Right lung (tissue), 5 donors: ENCODE results near the gene PINK1. TPM values are rescaled to one million over a fixed set of nuclear protein-coding genes. Genes with fewer than 3 reads are reported as not detected.
"Not testable (repeated sequence)": the region's sequence is repeated elsewhere in the genome, so short reads cannot be mapped to it uniquely, and the experiment has no call there.

Source experiments
- DNase-seq, 2 donors: peaks; one replicate each; pipeline ENCODE4 v3.0.0-alpha.2; 2013
- polyA plus RNA-seq, 5 donors: library from polyadenylated mRNA; unstranded; fragments of 120-200 nt; gene quantifications; one replicate each; pipeline versions ENCODE4 v1.2.1 to v1.2.3, GENCODE V29; 2013; ENCODE audit warnings: inconsistent platforms in 1 of 5, low replicate concordance in 1 of 5; ENCODE audit not compliant: insufficient read length in 5 of 5, insufficient read depth in 1 of 5

PINK1 gene
- polyA plus RNA-seq, 5 donors = 32.0 to 36.5 (median 34.0) TPM

DNA sequence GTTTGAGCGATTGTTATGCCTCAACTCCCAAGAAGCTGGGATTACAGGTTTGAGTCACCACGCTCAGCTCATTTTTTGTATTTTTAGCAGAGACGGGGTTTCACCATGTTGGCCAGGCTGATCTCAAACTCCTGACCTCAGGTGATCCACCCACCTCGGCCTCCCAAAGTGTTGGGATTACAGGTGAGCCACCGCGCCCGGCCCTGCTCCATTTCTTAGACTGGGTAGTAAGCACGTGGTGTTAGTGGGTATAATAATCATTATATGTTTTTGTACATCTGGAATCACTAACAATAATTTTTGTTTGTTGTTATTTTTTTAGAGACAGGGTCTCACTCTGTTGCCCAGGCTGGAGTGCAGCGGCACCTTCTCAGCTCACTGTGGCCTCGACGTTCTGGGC is 40.4 kb downstream of the PINK1 start:
- DNase-seq = not testable (repeated sequence)

DNA sequence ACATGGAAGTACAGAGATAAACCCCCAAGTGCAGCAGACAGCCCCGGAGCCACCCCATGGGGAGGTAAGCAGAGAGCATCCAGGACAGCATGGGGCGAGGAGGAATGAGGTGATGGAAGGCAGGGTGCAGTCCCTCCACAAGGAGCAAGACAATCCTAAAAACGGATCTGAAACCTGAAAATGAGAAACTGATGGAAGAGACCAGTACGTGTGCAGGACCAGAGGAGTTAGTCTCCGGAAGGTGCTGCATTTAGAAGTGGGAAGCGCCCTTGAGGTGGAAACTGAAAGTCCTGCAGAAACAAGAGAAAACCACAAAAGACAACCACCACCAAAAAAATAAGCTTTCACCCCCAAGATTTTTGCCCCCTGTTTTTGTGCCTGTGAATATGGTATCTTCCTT is 45.3 kb downstream of the PINK1 start:
- no peak for DNase-seq

DNA sequence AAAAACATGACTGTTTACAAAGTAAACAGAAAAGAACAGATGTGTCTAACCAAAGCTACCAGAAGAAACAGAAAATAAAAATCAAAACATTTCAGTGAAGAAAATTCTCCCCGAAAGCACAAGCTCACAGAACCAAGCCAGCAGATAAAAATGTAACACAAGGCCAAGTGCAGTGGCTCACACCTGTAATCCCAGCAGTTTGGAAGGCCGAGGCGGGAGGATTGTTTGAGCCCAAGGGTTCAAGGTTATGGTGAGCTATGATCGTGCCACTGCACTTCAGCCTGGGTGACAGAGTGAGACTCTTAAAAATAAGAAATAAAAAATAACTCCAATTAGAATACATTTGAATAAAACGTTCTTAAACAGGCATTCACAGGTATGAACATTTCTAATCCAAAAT is 47.0 kb downstream of the PINK1 start:
- DNase-seq = no peak

DNA sequence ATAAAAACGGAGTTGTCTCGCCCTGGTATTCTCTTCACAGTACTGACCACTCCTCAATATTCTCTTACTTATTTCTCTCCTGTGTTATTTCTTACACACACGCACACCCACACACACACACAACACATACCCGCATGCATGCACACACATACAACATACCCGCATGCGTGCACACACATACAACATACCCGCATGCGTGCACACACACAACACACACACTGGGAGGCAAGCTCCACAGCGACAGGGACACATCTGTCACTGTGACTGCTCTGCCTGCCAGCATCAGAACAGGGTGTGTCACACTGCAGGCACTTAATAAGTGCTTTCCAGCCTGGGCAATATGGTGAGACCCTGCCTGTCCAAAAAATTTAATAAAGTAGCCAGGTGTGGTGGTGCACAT is 48.7 kb downstream of the PINK1 start:
- DNase-seq = no peak

DNA sequence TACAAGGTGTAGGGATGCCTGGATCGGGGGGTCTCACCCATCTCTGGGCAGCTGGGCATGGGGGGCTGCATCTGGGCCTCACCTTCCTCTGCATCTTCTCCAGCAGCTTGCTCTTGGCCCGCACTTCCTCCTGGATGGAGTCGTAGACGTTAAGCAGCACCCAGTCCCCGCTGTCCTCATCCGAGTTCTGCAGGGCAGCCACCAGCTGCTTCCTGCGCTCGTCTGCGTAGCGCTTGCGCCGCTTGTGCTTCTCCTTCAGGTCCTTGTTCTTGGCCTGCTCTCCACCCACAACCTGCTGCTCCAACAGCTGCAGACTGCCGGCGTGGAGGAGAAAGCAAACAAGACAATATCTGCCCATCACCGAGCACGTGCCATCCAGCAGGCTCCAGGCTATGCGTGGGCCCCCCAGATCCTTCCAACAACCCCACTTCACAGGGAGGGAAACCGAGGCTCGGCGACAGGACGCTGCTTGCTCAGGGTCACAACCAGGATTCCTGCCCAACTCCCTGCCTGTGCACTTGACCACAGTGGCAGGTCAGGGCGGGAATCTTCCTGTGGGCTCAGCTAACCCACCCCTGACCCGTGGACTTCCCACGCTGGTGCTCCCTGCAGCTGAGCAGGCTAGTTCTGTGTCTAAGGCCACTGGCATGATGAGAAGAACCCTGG is 49.4 kb downstream of the PINK1 start:
- no peak for DNase-seq

DNA sequence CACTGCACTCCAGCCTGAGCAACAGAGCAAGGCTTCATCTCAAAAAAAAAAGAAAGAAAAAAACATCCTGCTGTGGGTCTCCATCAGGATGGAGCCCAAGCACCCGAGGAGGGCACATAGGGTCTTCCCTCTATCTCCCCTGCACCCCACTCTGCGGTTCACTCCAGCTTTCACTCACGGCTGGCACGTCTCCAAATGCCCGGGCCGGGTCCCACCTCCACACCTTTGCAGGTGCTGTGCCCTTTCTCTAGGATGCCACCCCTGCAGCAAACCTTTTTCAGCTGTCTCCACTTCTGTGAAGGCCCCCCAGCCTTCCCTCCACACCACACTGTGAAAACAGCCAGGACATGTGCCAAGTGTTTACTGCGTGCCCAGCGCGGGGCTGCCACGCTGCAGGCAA is 50.4 kb downstream of the PINK1 start:
- no peak for DNase-seq

DNA sequence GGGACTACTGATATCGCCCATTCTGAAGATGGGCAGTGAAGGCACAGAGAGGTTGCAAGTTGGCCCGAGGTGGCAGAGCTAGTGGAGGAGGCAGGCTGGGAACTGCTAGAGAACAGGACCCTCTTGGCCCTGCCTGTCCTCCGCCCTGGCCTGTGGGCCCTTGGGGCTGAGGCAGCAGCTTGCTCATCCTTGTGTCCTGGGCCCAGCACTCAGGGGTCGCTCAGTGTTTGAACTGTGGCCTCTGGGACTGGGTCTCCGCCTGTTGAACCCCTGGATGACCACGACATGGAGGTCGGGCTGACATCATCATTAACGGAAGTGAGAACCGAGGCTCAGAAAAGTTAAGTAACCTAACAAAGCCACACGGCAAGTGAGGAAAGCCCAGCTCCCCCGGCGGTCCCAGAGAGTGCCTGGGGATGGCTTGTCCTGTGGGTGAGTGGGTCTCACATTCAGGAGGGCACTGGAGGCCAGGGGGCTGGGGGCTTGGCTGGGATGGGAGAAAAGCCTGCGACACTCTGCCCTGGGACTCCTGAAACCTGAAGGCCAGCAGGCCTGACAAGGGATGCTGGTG is 50.9 kb downstream of the PINK1 start:
- DNase-seq = no peak

DNA sequence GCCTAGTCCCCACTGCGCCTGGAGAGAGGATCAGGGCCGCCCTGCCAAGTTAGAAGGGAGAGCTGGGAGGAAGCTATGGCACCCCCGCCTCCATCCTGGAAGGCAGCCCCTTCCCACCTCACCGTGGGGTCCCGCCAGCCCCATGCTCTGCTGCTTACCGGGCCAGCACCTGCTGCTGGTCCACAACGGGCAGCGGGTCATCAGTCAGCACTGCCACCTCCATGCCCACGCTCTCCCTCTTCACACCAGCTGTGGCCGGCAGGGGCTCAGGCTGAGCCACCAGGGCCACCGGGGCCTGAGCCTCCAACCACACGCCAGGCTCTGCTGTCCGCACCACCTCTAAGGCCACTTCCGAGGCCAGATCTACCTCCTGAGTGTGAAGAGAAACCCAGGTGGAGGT is 51.4 kb downstream of the PINK1 start:
- DNase-seq = no peak

DNA sequence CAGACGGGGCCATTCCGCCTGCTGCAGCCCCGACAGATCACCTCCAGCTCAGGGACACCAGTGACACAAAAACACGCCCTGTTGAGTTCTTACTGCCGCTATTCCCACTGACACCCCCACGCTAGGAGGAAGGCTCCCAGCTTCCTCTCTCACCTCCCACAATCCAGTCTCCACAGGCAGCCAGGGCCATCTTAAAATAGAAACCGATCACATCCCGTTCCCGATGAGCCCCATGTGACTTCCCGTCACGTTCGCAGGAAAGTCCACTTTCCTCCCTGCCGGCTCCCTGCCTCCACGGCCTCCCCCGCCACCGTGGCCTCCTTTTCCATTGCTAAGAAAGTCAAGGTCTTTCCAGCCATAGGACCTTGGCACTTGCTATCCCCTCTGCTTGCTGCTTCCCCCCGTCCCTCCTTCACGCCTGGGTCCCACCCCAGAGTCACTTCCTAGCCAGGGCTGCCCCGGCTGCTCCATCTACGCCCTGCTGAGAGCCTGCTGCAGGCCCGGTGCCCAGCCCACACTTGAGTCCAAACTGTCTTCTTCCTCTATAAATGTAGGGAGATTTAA is 51.9 kb downstream of the PINK1 start:
- DNase-seq = peak in 1 of 2 donors; percentile 22

DNA sequence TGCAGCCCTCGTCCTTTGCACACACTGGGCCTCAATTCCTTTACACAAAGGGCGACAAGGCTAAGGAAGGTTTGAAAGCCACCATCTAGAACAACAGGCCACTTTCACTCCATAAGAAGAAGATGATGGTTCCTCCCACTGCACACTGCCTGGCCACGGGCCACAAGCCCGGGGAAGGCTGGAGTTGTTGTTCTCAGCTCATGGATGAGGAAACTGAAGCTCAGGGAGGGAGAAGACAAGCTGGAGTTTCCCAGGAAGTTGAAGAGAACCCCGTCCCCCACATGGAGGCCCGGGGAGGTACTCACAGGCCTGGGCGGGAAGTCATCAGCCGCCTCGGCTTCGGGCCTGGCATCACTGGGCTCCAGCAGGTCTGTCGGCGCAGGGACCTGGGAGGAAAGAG is 52.5 kb downstream of the PINK1 start:
- DNase-seq = no peak

DNA sequence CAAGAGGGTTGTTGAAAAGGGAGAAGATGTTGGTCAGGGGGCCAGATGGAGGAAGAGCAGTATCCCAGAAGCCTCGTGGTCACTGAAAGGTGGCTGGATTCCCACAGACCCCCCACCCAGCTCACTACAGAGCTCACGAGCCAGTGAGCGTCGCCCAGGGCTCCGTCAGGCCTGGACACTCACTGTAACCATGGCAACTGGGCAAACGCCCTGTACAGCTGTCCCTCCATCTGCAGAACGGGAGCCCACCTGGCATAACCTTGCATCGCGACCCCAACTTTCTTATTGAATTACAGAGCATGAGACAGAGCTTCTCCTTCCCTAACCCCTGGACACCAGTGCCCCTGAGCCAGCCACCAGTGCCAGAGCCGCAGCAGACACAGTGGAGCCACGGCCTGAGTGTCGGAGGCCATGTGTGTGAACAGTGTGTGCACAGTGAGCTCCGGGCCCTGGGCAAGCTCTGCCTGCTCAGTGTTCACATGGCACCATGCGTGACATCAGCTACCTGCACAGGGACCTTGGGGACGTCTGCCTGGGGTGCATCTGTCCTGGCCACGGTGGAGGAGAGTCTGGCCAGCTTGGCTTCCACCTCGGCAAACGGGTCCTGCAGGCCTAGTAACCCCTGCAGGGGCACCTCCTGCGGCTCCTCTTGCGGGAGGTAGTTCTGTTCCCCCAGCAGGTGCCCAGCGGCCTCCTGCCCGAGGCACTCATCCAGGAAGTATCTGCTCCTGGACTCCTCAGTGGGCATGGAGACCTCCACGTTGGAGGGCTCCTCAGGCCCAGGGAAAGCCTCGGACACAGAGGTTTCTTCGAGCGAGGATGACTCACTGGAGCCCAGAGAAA is 53.8 kb downstream of the PINK1 start:
- DNase-seq = no peak

DNA sequence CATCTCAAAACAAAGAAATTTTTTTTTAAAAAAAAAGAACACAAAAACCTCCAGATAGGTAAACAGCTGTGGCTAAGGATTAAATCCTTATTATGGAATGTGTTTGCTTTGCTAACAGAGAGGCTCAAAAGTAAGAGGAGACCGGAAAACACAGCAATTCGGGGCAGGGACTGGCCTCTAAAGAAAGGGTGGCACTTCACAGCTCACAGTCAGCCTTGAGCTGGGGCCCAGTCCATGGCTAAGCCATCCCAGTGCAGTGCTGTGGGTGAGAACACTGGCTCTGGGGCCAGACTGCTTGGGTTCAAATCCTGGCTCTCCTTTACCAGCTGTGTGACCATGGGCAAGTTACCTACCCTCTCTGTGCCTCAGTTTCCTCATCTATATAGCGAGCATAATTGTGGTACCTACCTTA is 56.4 kb downstream of the PINK1 start:
- no peak for DNase-seq

DNA sequence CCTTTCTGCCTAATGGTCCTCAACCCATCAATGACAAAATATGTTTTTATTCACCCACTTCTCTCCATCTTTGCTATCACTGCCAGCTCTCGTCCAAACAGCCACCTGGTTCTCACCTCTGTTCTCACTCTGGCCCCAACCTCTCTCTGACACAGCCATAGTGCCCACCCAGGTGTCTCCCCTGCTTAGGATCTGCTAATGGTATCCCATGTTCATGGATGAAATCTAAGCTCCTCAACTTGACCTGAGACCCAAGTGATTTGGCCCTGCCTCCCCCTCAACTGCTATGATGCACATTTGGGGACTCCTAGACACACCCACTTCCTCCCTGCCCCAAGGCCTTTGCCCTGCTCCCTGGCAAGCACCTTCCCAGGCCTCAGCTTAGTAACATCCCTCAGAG is 58.6 kb downstream of the PINK1 start:
- no peak for DNase-seq

DNA sequence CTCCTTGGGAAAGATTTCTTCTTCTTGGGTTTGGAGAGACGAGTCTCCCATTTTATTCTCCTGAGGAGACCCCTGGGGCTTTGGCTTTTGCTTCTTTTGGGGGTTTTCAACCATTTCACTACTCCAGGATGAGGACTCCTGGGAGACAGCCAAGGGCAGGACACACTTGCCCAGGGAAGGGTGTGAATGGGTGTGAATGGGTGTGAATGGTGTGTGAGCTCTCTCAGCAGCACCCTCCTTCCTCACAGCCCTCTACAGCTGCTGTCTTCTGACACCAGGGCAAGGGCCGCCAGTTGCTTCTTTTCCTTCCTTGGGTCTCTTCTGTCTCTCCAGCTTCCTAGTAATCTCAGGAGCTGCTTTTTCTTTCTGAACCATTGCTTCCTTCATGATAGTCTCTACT is 60.4 kb downstream of the PINK1 start:
- no peak for DNase-seq

DNA sequence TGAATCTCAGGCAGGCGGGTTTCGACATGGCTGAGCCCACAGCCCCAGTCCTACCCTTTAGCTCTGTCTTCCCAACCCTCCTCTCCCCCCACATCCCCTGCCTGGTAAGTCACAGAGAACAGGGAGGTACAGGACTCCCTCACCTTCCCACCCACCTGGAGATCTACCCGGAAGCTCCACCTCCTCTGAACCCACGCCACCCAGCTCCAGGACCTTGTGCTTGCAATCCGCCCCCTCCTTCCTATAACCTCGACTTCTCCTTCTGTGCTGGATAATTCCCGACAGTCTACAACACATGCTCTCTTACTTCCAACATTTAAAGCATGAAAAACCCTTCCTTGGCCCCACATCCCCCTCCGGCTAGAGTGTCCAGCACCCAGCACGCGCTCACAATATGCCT is 62.3 kb downstream of the PINK1 start:
- no peak for DNase-seq

DNA sequence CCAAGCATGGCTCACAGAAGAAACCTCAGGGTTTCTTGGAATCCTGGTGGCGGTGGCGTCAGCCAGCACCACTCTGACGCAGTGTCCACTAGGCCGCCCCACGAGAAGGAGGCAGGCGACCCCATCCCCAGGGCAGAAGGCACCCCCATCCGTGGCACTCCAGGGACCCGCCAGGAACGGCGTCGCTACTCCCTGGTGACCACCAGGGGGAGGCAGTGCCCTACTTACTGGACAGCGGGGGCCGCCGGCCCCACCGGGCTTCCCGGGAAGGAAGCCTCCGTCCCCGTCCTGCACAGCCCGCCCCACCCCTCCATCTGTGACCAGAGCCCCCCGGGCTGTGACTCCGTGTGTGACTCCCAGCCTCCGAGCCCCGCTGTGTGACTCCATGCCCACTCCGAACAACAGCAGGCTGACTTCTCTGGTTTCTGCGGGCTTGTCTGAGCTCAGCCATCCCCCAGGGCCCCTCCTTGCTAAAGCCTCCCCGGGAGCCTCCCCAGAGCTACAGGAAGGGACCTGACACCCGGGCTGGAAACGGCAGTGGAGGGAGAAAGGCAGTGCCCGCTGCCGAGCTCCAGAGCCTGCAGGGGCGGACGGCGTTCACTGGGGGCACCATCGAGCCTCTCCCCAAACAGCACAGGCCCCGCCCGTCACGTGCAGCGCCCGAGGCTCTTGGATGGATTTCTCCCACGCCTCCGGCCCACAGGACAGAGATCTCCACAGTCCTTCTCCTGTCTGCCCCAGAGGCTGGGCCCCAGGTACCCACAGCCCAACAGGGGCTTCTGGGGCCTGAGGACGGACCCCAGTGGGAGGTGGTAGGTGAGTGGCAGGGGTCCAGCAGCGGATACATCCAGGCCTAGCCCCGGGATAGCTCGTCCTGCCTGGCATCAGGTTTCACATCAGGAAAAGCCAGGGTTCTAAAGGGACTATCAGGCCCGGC is 63.4 kb downstream of the PINK1 start:
- peak; percentile 80 to 81 for DNase-seq

DNA sequence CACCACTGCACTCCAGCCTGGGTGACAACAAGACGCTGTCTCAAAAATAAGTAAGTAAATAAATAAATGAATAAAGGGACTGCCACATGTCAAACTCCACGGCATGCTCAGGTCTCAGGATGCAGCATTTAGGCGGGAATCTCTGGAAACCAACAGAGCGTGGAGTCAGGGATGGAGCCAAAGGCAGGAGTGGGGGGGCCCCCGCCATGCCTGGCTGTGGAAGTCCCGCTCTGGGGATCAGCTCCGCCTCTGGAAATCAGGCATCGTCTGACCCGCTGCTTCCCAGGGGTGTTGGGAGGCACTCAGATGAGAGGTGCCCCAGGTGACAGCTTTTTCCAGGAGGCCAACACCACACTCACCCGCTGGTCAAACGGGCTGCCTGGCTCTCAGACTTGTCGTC is 64.3 kb downstream of the PINK1 start:
- no peak for DNase-seq

DNA sequence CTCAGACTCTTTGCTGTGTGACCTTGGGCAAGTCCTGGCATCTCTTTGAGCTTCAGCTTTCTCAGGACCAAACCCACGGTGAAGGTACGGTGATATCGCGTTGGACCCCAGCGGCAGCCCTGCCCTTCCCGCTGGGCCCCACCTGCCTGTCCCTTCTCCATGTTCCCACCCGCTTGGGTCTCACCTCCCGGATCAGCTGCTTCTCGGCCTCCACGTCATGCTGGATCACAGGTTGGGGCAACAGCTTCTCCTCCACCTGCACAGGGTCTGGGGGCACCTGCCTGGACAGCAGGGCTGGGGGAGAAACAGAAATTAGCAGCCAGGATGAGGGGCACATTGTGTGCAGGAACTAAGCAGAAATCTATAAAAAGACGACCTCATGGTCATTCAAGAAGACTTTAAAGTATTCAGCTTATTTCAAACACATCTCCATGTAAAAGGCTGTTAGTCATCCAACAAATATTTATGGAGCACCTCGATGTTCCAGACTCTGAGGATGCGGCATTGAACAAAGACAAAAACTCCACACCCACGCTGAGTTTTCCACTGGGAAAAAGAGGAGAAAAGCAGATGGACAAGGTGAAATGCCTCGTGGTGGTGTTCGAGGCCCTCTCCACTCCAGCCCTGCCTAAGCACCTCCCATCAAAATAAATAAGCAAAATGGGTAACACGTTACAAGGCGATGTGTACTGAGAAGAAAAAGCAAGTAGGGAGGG is 65.1 kb downstream of the PINK1 start:
- no peak for DNase-seq

DNA sequence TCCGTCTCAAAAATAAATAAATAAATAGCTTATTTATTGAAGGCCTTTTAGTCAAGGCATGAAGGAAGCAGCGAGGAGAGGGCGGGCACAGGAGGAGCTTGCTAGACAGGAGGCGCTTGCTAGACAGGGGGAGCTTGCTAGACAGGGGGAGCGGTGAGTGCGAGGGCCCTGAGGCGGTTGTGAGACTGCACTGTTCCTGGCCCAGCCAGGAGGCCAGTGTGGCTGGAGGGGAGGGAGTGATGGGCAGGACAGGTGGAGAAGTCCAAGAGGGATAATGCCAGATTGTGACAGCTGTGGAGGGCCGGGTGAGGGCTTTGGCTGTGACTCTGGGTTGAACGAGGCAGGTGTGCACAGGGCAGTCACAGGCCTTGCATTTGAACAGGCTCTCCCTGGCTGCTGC is 66.3 kb downstream of the PINK1 start:
- DNase-seq = no peak

DNA sequence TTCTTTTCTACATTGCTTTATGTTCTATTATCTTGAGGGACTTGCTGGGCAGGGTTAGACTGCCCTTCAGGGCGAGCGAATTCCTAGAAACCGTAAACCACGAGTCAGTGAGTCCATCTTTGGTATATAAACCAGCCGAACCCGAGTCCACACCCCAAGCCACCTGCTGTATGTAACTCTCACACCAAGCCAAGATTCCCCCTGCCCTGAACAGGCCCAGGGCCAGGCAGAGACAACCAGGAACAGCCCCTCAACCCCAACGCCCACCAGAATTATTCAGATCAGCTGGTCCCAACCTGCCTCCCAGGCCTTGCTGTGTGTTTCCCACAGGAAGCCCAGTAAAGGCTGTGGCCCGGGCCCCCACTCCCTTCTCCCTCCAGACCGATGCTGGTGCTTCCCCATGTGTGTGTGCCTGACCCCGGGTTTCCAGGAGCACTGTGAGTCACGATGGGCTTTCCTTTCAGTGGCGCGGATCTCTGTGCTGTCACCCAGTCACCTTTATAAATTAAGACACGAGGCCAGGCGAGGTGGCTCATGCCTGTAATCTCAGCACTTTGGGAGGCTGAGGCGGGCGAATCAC is 67.5 kb downstream of the PINK1 start:
- no peak for DNase-seq
